Stimulated activated CD4-positive, alpha-beta T cell treated with anti-CD3 and anti-CD28 coated beads, Interleukin-1b, Interleukin-23, amount 100 ng/mL, for 48 hours (primary cell): ENCODE results near the gene LAMB3.

Experiments used
- DNase-seq: peaks from one replicate; pipeline ENCODE4 v3.0.0-alpha.2; 2020

Gene LAMB3

DNA sequence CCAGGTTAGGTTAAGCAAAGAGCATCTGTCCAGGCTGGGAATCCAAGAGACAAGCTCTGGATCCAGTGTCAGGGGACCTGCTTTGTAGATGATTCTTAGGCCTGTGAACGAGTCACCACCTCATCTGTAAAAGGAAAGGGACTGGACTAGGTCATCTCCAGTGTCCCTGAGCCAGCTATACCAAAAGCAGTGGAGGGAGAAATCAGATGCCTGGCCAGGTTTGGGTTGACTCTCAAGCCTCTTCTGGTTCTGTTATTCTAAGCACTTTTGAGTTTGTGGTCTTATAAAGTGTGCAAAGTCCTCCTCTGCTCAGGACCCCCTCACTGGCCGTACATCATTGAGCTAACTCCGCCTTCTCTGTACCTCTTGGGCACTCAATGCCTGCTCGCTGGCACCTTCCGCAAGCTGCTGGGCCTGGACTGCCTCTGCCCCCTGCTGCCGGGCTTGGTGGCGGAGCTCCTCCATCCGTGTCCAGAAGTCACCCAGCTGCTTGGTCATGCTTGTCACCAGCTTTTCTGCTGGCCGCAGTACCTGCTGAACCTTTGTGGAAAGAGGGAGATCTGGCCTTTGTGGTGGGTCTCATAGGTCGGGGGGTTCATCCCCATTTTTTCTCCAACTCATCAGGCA, 35.1 kb downstream of the LAMB3 start:
- no peak for DNase-seq

DNA sequence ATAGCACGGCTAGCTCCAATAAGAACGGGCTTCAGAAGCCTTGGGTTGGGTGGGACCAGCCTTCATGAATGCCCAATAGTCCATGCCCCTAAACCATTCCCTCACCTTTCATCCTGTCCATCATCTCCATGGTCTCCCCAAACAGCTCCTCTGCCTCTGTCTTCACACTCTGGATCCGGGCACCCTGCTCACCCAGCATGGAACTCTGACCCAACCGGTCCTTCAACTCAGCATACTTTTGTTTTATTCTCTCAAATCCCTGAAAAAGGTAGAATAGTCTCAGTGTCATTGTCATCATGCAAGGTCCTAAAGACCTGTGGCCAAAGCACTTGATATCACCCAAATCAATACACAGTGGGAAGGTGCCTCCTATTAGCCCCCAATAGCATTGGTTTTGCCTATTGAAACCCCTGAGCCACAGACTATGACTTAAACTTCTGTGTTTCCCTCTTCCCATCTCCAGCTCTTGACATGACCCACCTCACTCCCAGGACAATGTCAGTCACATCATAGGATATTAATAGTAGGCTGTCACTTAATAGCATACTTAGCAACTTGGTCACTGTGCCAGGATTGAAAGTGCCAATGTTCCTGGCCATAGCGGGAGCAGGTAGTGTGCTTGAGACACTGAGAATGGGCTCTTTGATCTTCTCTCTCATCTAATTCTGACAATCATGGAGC, 35.7 kb downstream of the LAMB3 start:
- no peak for DNase-seq

DNA sequence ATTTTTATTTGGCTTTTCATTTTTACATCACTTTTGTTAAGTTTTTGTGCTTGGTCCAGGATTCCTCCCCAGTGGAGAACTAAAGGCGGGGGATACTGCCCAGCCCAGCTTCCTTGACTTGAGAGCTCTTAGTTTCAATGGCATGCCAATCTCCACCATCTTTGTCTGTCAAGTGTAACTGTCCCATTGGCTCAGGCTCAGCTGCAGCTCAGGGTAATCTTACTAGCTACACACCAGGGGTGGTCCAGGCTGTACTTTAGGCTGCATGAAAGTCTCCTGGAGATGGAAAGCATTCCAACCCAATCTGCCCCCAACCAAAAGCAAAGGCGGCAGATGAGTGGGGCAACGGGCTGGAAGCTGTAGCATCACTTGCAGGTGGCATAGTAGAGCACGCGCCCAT, 37.3 kb downstream of the LAMB3 start:
- no peak for DNase-seq

DNA sequence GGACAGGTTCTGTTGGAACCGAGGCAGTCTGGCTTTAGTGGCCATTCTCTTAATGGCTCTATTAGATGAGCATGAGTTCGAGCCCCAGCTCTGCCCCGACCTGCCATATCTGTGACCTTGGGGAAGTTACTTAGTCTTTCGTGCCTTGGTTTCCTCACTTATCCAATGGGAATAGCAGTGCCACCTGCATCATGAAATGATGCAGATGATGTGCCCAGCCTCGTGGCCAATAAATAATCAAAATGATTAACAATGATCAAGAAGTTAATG, 38.1 kb downstream of the LAMB3 start:
- no peak for DNase-seq

DNA sequence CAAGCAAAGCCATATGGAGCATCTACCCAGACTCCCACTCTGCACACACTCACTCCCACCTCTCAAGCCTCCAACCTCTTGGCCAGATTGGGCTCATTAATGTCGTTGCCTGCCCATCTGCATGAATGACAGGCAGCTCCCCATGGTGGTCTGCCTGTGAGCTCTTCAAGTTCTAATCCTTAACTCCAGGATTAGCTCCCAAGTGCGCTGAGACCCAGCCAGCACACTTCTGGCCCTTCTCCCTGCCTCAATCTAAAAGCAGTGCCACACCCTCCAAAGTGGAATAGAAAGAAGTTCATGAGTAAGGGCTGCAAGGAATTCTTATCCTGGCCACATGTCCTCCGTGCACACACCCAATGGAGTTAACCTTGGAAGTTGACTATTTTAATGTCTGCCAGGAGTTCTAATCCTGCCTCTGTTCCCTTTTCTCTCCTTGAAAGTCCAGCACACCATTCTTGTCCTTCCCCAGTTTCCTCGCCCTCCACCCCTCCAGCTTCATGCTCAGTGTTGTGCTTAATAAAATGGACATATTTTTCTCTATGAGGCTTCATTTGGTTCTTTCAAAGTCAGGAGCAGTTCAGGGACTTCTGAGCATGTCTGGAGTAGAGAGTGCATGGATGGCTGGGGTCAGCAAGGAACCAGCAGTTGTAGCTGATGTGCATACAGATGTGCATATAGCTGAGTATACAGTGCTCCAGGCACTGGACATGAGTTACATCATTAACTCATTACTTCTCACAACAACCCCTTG, 38.6 kb downstream of the LAMB3 start:
- no peak for DNase-seq

DNA sequence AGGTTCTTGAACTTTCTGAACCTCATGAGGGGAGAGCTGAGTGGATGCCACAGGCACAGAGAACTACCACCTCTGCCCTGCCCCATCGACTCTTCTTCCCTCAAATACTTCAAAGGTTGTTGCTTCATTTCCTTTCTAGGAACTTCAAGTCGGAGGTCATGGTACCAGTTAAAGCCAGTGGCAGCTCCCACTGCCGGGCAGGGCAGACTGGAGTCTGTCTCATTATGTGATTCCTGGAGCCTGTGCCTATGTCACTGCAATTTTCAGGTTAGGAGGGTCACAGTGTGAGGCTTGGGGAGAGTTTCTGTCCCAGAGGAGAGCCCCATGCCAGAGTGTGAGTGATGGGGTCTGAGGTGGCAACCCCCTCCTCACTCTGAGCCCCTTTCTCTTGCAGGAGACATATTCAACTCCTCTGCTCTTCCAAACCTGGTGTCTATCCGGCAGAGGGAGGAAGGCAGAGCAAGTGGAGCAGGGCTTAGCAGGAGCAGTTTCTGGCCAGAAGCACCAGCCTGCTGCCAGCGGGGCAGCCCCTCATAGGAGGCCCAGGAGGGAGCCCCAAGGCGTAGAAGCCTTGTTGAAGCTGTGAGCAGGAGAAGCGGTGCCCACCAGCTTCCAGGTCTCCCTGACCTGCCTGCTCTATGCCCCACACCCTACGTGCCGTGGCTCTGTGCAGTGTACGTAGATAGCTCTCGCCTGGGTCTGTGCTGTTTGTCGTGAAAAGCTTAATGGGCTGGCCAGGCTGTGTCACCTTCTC, 39.4 kb downstream of the LAMB3 start:
- DNase-seq = no peak

DNA sequence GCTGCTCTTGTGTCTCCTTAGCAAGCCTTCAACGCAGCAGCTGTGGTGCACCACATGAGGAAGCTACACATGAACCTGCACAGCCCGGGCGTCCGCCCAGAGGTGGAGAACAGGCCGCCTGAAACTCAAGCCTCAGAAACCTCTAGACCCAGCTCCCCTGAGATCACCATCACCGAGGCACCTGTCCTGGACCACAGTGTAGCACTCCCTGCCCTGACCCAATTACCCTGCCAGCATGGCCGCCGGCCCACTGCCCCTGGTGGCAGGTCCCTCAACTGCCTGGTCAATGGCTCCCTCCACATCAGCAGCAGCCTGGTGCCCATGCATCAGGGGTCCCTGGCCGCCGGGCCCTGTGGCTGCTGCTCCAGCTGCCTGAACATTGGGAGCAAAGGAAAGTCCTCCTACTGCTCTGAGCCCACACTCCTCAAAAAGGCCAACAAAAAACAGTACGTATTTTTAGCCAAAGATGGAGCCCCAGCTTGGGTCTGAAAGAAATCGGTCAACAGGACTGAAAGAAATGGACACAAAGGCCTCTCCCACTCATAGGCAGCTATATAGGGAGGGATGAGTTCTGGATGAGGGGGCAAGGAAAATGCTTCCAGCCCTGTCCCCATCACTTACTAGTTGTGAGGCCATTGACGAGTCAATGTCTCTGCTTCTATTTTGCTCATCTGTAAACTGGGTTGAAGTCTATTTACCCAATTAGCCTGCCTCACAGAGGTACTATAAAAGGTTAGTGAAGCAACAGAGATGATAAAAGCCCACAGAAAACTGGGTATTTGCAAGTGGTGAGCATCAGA, 40.3 kb downstream of the LAMB3 start:
- DNase-seq = no peak

DNA sequence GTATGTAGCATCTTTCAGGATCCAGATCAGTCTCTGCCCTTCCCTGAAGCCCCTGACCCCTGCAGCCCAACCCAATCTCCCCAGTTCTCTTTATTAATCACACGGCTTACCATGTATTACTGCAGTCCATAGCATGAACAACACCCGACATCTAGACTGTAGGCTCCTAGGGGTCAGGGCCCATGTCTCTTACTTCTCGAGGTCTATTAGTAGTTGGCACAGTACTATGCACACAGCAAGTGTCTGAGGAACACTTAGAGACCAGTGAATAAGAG, 41.7 kb downstream of the LAMB3 start:
- DNase-seq = no peak

DNA sequence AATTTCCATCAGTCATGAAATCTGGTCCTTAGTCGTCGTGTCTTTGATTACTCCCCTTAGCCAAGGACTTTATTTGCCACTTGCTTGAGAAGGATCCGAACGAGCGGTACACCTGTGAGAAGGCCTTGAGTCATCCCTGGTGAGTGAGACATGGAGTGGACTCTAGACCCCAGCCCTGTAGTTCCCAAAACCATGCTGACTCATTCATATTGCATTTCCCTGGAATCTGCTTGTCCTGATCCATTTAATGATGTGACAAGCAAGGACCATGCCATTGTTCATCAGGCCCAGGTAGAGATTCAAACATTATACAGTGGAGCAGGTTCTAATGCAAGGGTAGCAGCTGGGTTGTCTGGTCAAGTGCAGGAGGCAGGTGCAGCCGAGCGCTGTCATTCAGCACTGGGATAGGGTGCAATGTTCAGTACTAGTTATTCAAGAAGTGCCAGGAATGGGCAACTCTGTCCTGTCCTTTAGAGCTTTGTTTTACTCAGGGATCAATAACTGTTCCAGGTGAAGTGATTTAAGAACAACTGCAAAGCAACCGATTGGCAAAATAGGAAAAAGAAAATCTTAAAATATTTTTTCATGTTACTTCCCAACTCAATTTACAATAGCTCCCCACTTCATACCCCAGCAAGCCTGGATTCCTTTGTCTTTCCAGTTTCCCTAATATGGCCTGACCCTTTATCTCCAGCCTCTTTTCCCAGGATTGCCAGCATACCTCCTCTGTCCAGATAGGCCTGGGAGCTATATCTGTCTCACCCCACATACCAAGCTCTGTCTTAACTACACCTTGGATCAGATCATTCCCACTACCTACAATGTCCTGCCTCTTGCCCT, 42.2 kb downstream of the LAMB3 start:
- no peak for DNase-seq

DNA sequence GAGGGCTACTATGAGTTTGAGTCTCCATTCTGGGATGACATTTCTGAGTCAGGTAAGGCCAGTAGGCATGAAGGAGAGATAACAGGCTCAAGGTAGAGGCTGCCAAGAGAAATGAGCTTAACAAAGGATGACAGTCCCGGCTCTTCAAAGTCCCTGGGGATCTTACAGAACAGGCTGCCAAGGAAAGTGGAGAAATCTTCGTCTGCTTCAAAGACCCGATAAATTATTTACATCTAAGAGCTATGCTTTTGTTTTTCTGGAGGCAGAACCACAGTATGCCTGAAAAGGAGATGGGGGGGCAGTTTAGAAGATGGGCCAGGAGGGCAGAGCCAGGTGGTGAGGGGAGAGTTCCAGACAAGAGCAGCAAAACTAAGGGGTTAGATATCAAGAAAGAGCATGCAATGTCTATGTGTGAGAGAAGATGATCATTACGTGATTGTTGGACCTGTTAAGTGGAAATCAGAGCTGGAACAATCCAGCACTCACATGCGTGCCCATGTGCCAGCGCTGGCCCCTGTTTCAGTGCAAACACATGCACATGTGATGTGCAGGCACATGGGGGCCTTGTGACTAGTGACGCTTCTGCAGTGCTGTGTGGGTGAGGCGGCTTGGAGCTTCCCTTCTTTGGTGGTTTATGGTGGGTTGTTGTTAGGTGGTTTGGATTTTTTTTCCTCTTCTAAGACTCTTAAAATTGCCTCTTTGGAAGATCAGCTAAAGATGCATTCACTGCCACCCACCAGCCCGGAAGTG, 43.0 kb downstream of the LAMB3 start:
- no peak for DNase-seq

DNA sequence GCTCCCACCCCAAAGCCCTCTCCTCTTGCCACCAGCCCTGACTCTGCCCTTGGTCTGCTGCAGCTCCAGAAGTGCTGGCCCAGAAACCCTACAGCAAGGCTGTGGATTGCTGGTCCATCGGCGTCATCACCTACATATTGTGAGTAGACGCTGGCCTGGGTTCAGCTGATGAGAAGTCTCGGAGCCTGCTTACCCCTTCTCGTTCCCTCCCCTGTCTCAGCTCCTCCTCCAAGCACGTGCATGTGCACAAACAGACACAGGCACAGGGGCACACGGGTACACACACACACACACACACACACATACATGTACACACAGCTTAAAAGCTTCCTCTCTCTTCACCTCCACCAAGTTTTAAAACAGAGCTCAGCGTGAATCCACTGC, 44.4 kb downstream of the LAMB3 start:
- no peak for DNase-seq

DNA sequence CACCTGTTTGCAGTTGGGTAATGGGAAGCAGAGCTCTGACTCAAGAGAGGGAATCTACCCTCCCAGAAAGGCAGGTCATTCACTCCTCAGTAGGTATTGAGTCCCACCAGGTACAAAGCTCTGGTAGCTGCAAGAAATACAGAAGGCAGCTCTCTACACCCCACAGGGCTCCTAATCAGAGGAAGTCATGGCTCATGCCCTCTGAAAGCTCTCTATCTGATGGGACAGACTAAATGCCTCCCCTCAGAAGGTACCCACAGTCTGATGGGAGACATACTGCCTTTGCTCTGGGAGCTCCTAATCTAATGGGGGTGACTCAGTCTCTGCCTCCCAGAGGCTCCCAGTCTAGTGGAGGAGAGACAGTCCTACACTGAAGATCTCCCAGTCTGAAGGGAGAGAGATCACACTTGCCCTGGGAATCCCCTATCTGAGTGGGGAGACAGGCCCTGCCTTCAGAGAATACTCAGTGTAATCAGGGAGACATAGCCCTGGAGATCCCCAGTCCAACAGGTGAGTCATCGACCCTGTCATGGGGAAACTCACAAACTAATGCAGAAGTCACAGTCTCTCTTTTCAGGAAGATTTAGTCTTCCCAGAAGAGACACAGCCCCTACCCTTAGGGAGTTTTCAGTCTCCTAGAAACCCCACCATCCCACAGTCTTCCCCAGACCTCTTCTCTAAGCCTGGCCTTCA, 45.0 kb downstream of the LAMB3 start:
- DNase-seq = peak; percentile 50

DNA sequence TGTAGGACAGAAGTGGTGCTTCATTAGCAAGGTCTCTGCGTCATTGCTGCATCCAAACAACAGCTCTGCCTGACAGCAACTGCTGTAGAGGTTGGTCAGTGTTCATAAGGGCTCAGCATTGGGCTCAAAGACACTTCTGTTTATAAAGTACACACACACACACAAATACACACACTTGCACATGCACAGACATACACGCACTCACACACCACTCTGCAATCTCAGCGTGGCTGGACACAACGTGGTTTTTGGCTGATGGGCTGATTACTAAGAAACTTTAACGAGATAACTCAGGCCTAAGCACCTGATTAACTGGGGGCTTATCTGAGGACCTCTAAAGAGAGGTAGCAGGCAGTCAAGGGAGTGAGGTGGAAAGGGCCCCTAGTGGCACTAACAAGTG, 48.3 kb downstream of the LAMB3 start:
- DNase-seq = no peak

DNA sequence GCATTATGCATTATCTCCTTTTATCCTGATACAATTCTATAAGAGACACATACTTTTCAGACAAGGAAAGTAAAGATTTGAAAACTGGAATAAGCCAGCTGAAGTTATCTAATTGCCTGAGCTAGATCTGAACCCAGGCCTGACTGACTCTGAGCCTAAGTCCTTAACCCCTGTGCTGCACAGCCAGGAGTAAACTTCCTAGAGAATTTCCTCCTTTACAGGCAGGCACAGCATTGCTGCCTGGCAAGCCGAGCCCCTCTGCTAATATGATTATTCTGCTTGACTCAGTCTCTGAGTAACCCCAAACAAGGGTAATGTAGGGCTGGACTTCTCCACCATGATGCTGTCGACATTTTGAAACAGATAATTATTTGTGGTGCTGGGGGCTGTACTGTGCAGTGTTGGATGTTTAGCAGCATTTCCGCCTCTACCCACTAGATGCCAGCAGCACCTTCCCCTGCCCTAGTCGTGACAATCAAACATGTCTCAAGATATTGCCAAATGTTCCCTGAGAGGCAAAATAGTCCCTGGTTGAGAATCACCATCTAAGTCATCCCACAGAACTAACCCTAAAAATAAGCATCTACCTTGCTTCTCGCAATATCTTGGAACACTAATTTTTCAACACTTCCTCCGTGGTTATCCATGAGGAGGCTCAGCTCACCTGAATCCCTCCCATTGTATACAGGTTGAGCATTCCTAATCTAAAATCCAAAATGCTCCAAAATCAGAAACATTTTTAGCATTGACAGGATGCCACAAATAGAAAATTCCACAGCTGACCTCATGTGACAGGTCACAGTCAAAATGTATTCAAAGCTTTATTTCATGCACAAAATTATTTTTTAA, 50.2 kb downstream of the LAMB3 start:
- DNase-seq = peak; percentile 39

DNA sequence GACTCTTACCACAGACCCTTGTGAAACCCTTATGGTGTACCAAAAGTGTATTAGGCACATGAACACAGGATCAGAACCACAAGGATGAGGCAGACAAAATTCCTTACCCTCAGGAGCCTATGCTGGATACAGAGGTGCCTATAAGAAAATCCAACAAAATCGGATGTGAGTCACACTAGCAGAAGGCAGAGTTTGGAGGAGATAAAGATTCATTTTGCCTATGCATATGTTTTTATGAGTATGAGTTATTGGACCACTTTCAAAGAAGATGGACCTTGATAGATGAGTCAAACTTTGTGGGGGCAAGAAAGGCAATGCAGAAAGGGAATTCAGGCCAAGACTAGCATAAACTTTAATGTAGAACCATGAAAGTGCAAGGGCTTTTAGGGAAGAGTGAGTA, 51.7 kb downstream of the LAMB3 start:
- DNase-seq = no peak

DNA sequence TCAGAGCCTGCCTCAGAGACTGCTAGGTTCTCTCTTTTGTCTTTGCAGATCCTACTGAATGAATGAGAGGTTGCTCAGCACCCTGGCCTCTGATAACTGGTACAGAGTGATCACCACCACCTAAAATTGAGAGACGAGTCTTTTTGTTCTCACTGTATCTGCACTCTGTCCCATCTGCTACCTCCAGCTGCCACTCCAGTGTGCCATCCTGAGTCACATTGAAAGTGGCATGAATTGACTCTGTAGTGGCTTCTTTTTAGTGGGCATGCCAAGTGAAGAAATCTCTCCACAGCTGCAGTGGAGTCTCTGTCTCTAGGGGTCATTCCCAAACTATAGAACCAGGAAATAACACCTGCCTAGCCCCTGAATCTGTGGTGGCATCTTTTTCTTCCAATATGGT, 54.0 kb downstream of the LAMB3 start:
- no peak for DNase-seq

DNA sequence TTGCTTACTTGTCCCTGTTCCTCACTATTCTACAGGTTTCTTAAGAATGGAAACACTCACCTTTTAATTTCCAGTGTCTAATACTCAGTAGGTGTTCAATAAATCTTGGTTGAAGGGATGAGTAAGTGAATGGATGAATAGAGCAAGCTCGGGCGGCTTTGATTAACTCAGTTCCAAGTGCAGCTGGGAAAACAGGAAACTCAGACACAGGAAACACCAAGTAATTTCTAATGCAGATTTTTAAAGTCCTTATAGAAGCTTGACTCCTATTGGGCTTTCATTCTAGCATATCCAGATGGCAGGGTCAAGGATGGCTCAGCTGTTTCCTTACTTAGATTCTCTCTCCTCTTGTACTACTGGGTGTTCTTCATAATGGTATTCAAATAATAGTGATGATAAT, 54.7 kb downstream of the LAMB3 start:
- no peak for DNase-seq

DNA sequence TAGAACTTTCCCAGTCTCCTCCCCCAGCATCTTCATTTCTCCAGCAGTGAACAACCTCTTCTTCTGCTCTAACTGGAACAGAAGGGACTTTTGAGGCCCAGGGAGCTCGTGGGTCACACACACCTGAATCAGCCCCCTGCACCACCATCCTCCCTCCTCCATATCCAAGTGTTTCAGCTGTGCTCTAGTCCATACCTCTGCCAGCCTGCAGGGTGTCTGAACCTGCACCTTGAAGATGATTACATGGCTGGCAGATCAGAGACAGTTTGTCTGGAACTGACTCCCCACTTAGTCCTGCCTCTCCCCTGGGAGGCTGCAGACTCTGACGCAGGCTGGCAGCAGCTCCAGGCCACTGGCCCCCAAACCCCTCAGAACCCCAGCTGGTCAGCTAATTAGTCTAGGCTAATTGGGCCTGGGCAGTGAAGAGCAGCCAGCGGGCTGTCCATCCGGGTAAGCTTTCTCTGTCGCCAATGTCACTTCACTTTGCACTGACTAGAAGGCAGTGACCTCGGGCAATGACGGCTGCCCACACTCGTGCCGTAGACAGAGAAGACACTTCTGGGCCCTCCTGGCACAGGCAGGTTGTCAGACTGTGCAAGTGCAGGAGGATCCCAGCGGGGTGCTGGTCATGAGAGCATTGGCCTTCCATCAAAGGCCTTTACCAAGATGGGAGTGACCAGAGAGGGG, 56.5 kb downstream of the LAMB3 start:
- DNase-seq = no peak

DNA sequence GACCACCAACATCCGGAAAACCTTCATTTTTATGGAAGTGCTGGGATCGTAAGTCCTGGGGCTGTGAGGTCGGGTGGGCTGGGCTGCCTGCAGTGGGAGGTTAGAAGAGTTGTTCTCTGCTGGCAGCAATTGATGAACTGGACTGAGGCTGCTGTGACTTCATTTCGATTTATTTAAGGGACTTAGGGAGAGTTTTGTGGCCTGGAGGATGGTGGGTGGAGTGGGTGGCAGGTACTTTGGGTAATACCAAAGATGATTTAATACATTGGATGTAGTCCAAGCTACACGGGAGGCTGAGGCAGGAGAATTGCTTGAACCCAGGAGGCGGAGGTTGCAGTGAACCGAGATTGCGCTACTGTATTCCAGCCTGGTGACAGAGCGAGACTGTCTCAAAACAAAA, 57.2 kb downstream of the LAMB3 start:
- DNase-seq = no peak
